HFF-Myc (cell line): ENCODE measurements around the gene TNC.

ENCODE experiments used
- DNase-seq: peaks from one replicate; pipeline ENCODE4 v3.0.0-alpha.2; 2011; ENCODE audit warnings: low read depth; ENCODE audit errors: extremely low read depth
- H3K4me3 ChIP-seq: replicated peaks from 2 replicates; pipeline ENCODE4 v1.5.1; 2011; ENCODE audit warnings: low read depth, mild to moderate bottlenecking, control low read depth, low read length
- CTCF ChIP-seq: IDR thresholded peaks from 2 replicates; pipeline ENCODE4 v1.5.1; 2012; ENCODE audit warnings: mild to moderate bottlenecking, low read depth, low read length, control low read depth; ENCODE audit errors: missing control alignments

The TNC gene

GRCh38 chr9:114973216-114973615 is 144.7 kb downstream of the TNC start:
- no peak overlapping the region for H3K4me3 ChIP-seq
- TF ChIP-seq CTCF: no peak
- no peak for DNase-seq

- H3K4me3 ChIP-seq: no peak overlapping the region
- no peak for DNase-seq
- no peak for TF ChIP-seq CTCF
These were observed 145.3 kb downstream of the TNC start for GRCh38 chr9:114972510-114973136.
